ENCODE results near the gene CCDC187. TPM values are rescaled to one million over a fixed set of nuclear protein-coding genes. Genes with fewer than 3 reads are reported as not detected.

CCDC187 gene
- total RNA-seq, 2 donors from 2014 or later, result 1.3 to 2.3 TPM

DNA sequence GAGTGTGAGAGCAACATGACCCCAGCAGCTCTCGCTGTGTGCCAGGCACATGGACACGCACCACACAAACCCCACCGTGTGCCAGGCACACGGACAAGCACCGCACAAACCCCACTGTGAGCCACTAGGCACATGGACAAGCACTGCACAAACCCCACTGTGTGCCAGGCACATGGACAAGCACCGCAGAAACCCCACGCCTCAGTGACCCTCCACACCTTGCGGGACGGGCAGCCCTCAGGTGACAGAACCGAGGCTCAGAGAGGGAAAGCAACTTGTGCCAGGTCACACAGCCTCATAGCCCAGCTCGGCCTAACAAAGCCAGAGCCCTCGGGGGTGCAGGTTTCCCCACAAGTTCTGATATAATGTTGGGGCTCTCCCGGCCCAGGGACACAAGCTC, 21.5 kb upstream of the CCDC187 start:
- DNase-seq (no peak), ATAC-seq (no peak)
- intact Hi-C loops (cut with DNase I), result no loop called here

DNA sequence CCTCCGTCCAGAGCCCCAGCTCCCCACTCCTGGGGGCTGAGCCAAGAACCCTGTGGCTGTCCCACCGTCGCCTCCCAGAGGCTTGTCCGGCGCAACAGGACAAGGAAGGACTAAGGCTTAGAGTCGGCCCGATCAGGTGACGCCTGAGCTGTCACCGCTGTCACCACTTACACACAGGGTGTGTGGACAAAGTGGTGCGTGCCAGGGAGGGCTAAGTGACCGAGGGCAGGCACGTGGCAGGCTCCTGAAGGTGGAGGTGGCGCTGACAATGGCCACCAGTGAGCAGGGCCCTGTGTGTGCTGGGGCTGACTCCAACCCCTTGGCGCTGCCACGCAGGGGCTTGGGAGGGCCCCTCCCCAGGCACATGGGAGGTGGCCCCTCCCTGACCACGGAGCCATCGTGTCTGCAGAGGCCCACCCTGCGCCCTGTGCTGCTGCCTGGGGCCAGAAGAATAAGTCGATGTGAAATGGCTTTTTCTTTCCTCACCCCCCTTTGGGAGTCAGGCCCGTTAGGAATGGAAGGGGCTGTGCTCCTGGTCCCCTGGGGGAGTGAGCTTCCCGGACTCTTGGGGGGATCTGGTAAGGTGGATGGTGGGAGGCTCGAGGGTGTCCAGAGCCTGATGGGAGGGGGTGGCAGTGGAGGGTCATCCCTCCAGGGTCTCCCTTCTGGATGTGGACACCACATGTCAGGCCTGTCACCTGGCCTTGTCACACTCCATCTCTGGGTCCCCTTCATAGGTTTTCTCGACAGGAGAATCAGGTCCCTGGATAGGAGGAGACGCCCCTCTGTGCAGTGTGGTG, 20.8 kb upstream of the CCDC187 start:
- Histone ChIP-seq H3K4me3 (no peak overlapping the region), H3K9me3 (no peaks in the 10 kb centered on the region), H3K36me3 (replicated peaks in 1 of 2; ENCODE audit: insufficient read depth in 1 of 2, low read depth in 2 of 2) (no peaks in the 10 kb centered on the region), H3K4me1 (peaks cover 13% of the 10 kb centered on the region), H3K27ac (peak overlapping the region in 1 of 4 donors; percentile 21), H3K27me3 (no peaks in the 10 kb centered on the region)
- ATAC-seq, result peak; percentile 55
- peak; percentile 45 to 79 (median 67) for DNase-seq
- 54 to 59% methylated on average over 3 to 21 of the region's 24 CpGs for WGBS, 2 donors
- TF ChIP-seq, protein P1, sequence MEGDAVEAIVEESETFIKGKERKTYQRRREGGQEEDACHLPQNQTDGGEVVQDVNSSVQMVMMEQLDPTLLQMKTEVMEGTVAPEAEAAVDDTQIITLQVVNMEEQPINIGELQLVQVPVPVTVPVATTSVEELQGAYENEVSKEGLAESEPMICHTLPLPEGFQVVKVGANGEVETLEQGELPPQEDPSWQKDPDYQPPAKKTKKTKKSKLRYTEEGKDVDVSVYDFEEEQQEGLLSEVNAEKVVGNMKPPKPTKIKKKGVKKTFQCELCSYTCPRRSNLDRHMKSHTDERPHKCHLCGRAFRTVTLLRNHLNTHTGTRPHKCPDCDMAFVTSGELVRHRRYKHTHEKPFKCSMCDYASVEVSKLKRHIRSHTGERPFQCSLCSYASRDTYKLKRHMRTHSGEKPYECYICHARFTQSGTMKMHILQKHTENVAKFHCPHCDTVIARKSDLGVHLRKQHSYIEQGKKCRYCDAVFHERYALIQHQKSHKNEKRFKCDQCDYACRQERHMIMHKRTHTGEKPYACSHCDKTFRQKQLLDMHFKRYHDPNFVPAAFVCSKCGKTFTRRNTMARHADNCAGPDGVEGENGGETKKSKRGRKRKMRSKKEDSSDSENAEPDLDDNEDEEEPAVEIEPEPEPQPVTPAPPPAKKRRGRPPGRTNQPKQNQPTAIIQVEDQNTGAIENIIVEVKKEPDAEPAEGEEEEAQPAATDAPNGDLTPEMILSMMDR (IDR thresholded peaks at IDR 0.05), result no peak
- no peak for TF ChIP-seq POLR2A (IDR thresholded peaks at IDR 0.05)
- intact Hi-C loops (cut with DNase I), result no loop called here

More for the DNA sequence above, 21.5 kb upstream of the CCDC187 start:
- 87 to 88% methylated on average over 3 to 12 of the region's 13 CpGs for WGBS, 2 donors
- no peaks in the 10 kb centered on the region for H3K9me3 ChIP-seq
- no peak overlapping the region for H3K4me3 ChIP-seq
- H3K36me3 ChIP-seq (replicated peaks in 1 of 2; ENCODE audit: insufficient read depth in 1 of 2, low read depth in 2 of 2), result no peaks in the 10 kb centered on the region
- H3K27ac ChIP-seq, result no peak overlapping the region
- peaks cover 13% of the 10 kb centered on the region for H3K4me1 ChIP-seq
- TF ChIP-seq, protein P1 (IDR thresholded peaks at IDR 0.05), result no peak
- TF ChIP-seq POLR2A (IDR thresholded peaks at IDR 0.05), result no peak
- H3K27me3 ChIP-seq, result no peaks in the 10 kb centered on the region

DNA sequence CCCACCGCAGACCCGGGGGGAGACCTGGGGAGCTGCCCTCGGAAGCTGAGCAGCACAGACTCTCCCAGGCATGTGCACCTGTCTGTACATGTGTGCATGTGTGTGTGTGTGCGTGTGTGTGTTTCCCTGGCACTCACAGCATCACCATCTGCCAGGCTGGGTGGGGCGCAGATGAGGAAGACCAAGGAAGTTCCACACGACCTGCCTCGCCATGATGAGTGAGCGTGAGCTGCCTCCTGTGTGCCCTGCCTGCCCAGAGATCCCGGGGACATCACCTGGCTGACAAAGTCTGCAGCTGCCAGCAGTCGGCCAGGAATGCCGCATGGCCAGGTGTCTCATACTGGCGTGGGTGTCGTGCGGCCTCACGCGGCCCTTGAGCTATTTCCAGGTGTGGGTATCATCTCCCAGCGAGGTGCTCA, 19.5 kb upstream of the CCDC187 start:
- Histone ChIP-seq H3K36me3 (replicated peaks in 1 of 2; ENCODE audit: insufficient read depth in 1 of 2, low read depth in 2 of 2) (no peaks in the 10 kb centered on the region), H3K27ac (no peak overlapping the region), H3K9me3 (no peaks in the 10 kb centered on the region), H3K27me3 (no peaks in the 10 kb centered on the region), H3K4me3 (no peak overlapping the region), H3K4me1 (peaks cover 5% of the 10 kb centered on the region)
- no peak for TF ChIP-seq POLR2A (IDR thresholded peaks at IDR 0.05)
- TF ChIP-seq, protein P1 (IDR thresholded peaks at IDR 0.05), result no peak
- WGBS, 2 donors, result 66 to 77% methylated on average over 3 to 16 of the region's 17 CpGs
- DNase-seq (no peak), ATAC-seq (no peak)
- intact Hi-C loops (cut with DNase I), result no loop called here

DNA sequence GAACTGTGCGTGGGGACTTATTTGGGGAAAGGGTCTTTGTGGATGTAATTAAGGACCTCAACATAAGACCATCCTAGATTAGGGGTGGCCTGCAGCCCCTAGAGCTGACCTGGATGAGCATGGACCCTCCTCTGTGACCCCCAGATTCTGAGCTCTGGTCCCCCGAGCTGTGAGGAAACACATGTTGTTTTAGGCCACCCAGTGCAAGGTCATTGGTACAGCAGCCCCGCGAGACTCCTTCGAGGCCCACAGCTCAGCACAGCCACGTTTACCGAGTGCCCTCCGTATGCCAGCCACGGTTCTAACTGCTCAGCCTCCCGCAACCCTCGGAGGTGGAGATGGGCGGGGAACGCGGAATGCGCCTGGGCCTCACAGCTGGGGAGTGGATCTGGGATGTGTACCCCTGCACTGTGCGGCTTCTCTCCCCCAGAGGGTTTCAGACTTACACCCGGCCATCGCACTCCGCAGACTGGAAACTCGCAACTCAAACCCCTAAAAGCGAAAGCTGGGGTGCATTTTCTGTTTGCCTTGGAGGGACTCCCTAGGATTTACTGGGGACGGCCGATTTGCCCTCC, 18.9 kb upstream of the CCDC187 start:
- no peaks in the 10 kb centered on the region for H3K9me3 ChIP-seq
- no peaks in the 10 kb centered on the region for H3K27me3 ChIP-seq
- ATAC-seq (no peak), DNase-seq (no peak)
- no peak overlapping the region for H3K27ac ChIP-seq
- H3K36me3 ChIP-seq (replicated peaks in 1 of 2; ENCODE audit: insufficient read depth in 1 of 2, low read depth in 2 of 2), result no peaks in the 10 kb centered on the region
- intact Hi-C loops (cut with DNase I), result no loop called here
- TF ChIP-seq, protein P1 (IDR thresholded peaks at IDR 0.05), result no peak
- no peak for TF ChIP-seq POLR2A (IDR thresholded peaks at IDR 0.05)
- no peak overlapping the region for H3K4me3 ChIP-seq
- no peaks in the 10 kb centered on the region for H3K4me1 ChIP-seq
- 70 to 72% methylated on average over 10 to 22 of the region's 23 CpGs for WGBS, 2 donors

Data from body of pancreas (tissue), 4 donors.